ENCODE results near the gene FCN2.

The FCN2 gene

GRCh38 chr9:134913041-134913712 lies 32.6 kb downstream of the FCN2 start:
- DNase-seq = no peak

GRCh38 chr9:134913713-134914500 lies 33.3 kb downstream of the FCN2 start:
- DNase-seq = no peak

- DNase-seq = no peak
Observed at GRCh38 chr9:134914501-134914834, 33.9 kb downstream of the FCN2 start.

GRCh38 chr9:134915046-134915985 lies 34.7 kb downstream of the FCN2 start:
- DNase-seq = no peak

GRCh38 chr9:134916161-134916665 lies 35.6 kb downstream of the FCN2 start:
- peak; percentile 11 for DNase-seq

GRCh38 chr9:134917431-134918373 lies 37.1 kb downstream of the FCN2 start, which contains the start of gene FCN1:
Gene FCN1, minus strand, starts transcription at chr9:134917912. Its CDS starts 41 bp downstream, at chr9:134917871.
- peak; percentile 79 for DNase-seq

- DNase-seq = no peak
Observed at GRCh38 chr9:134918646-134919045, 38.0 kb downstream of the FCN2 start.

GRCh38 chr9:134919303-134919702 lies 38.7 kb downstream of the FCN2 start:
- DNase-seq = peak; percentile 74

- DNase-seq = peak; percentile 89
Observed at GRCh38 chr9:134922066-134922931, 41.7 kb downstream of the FCN2 start.

GRCh38 chr9:134922932-134923240 lies 42.3 kb downstream of the FCN2 start:
- DNase-seq = peak; percentile 59

- DNase-seq = no peak
Observed at GRCh38 chr9:134923466-134923865, 42.9 kb downstream of the FCN2 start.

- DNase-seq = peak; percentile 80
Observed at GRCh38 chr9:134925011-134925511, 44.5 kb downstream of the FCN2 start.

- DNase-seq = peak; percentile 9
Observed at GRCh38 chr9:134928436-134929192, 48.0 kb downstream of the FCN2 start.

- peak; percentile 95 for DNase-seq
Observed at GRCh38 chr9:134929193-134930158, 48.9 kb downstream of the FCN2 start.

- no peak for DNase-seq
Observed at GRCh38 chr9:134930398-134930797, 49.8 kb downstream of the FCN2 start.

- DNase-seq = no peak
Observed at GRCh38 chr9:134932171-134932570, 51.6 kb downstream of the FCN2 start.

GRCh38 chr9:134932606-134933005 lies 52.0 kb downstream of the FCN2 start:
- DNase-seq = peak; percentile 39

- DNase-seq = no peak
Observed at GRCh38 chr9:134933076-134933659, 52.6 kb downstream of the FCN2 start.

Data from inflammatory macrophage treated with lipopolysaccharide for 4 hours (primary cell).